Erythroblast (primary cell): ENCODE results near the gene TSPYL4.

ENCODE experiments used
- GATA1 ChIP-seq: IDR thresholded peaks from 2 replicates; pipeline ENCODE4 v1.6.1; 2011; ENCODE audit warnings: low read depth, mild to moderate bottlenecking, control low read depth, low read length, moderate library complexity
- POLR2A ChIP-seq: IDR thresholded peaks from 2 replicates; pipeline ENCODE4 v1.6.1; 2011; ENCODE audit warnings: mild to moderate bottlenecking, low read length

DNA sequence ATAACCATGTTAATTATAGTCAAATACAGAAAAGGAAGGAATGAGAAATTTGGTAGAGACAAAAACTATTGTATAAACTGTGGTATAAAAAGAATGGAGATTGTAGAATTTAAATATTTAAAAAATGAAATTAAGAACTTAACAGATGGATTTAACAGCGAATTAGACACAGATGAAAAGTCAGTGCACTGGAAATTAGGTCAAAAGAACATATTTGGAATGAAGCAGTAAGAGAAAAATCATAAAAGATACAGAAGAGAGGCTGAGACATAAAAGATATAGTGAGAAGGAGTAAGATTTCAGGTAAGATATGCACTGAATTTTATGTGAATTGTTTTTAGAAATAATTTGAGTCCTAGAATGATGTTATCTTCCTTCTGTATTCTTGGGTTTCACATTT lies 14.0 kb downstream of the TSPYL4 start:
- TF ChIP-seq POLR2A (no peak), GATA1 (no peak)
